Cerebellar cortex (tissue), 1 donor: ENCODE measurements around the gene NT5C1B.
A peak's percentile ranks its signal among the peaks of the same experiment; 100 is the strongest.

Experiments
- DNase-seq: peaks from one replicate; pipeline ENCODE4 v3.0.0-alpha.2; 2015; ENCODE audit warnings: low spot score

NT5C1B gene

GRCh38 chr2:18599509-18600254 is 10.3 kb upstream of the NT5C1B start:
- no peak for DNase-seq

GRCh38 chr2:18598848-18599484 is 9.6 kb upstream of the NT5C1B start:
- no peak for DNase-seq

DNA sequence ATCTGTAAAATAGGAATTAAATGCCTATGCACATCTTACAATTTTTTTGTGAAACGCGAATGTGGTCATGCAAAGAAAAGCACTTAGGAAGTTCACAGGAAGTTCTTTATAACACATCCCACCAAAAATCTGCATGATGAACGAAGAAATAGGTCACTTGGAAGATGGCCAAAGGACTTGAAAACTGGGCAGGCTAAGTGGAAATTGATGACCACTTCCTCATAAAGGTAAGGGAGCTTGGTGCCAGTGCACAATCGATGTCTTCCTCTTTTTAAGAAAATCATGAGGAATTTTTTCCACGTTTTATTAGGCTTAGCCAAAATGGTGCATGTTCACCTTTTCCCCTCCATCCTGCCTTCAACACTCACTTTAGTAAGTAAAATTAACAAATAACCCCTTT is 8.2 kb upstream of the NT5C1B start:
- DNase-seq = no peak

GRCh38 chr2:18596993-18597392 is 7.6 kb upstream of the NT5C1B start:
- DNase-seq = no peak

- no peak for DNase-seq
Observed at GRCh38 chr2:18593496-18593895, 4.1 kb upstream of the NT5C1B start.

DNA sequence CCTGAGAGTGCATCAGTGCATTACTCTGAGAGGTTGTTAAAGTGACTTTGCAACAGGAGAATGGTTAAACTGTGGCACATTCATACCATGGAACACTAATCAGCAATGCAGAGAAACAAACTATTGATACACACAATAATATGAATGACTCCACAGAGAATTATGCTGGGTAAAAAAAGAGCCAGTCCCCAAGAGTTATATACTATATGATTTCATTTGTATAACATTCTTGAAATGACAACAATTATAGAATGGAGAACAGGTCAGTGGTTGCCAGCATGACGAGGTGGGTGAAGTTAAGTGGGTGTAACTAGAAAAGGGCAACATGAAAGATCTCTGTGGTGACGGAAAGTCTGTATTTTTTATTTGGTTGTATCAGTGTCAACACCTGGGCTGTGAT is 3.0 kb upstream of the NT5C1B start:
- DNase-seq = no peak

DNA sequence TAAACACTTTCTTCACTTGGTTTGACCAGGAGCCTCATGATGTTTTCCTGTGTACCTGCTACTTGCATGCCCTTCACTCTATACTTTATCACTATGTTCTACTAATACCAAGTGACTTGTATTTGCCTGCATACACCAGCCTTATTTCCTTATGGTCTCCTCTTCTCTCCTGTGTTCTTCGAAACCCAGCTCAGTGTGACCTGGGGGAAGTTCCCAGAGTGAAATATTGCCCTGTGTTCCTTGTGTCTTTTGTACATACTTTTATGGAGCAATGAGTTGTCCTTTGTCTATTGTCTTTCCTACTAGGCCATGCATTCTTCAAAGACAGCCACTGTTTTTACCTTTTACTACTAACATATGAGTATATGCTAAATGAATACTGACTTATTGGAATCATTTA is 567 bp downstream of the NT5C1B start:
- no peak for DNase-seq

GRCh38 chr2:18588049-18588448 is 1.3 kb downstream of the NT5C1B start:
- DNase-seq = no peak

GRCh38 chr2:18585526-18585925 is 3.8 kb downstream of the NT5C1B start:
- no peak for DNase-seq

DNA sequence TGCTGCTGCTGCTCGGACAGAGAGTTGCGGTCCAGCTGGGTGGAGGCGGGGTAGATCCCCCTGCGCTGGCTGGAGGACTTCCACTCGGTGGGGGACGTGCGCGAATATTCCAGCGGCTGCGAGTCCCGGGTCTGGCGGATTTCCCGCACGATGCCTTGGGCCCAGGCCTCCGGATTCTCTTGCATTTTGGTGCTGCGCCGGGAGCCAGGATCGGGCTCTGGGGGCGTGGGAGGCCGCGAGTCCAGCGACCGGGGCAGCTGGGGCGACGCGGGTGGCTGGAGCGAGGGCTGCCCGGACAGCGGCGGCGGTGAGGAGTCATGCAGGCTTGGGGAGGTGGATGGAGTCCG is 4.8 kb downstream of the NT5C1B start:
- no peak for DNase-seq

DNA sequence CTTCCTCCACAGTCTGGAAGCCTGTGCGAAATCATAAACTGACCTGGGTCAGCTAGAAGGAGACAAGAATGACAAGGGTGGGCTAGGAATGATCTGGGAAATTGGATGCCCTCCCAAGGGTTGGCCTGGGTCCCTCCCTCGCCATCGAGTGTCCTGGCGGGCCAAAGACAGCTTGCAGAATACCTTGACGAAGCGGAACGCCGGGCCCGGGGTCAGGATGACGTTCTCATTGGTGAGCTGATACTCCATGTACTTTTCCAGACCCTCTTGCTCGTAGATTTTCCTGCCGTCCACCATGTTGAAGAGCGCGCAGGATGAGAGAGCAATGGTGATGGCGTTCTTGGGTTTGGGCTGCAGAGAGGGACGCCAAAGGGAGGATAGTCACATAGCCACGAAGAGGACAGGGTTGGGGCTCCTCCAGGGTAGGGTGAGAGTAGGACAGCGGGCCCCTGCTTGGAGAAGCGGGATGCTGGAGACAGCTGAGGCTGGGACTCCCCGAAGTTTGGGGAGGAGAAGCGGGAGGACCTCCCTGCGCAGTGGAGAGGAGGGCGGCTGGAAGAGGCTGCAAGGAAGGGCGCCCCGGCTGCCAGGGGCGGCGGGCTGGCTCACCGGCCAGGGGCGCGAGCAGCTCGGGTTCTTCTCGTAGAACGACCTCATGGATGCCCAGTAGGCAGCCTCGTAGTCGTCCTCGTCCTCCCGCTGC is 5.3 kb downstream of the NT5C1B start:
- no peak for DNase-seq

DNA sequence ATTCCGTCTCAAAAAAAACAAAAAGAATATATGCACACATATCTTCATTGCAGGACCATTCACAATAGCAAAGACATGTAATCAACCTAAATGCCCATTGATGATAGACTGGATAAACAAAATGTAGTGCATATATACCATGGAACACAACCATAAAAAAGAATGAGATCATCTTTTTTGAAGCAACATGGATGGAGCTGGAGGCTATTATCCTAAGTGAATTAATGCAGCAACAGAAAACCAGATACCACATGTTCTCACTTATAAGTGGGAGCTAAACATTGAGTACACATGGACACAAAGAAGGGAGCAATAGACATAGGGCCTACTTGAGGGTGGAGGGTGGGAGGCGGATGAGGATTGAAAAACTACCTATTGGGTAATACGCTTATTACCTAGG is 8.8 kb downstream of the NT5C1B start:
- DNase-seq = no peak

- no peak for DNase-seq
Observed at GRCh38 chr2:18578033-18578432, 11.3 kb downstream of the NT5C1B start.

DNA sequence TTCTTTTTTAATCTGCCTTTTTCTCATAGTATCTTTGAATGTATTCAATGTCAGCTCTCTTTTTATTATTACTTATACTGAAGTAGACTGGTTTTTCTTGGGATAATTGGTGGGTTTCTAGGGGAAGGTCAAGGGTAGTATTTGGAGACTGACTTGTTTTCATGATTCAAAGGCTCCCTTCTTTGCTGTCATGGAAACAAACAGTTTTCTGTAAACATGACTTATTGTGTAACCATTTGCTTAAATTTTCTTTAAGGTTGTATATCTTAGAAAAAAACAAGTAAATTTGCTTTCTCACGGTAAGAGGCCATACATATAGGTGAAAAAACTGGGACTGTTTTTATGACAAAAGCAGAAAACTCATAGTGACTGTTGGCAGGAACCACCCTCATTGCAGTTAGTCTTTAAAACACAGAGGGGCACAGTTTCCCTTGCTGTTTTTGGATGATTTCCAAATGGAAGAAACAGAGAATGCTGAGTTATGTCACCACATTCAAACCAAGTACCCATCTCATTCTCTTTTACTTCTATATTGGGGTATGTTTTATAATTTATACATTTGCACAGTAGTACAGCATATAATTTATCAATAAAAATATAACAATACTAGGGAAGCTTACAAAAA is 23.1 kb downstream of the NT5C1B start:
- DNase-seq = no peak

DNA sequence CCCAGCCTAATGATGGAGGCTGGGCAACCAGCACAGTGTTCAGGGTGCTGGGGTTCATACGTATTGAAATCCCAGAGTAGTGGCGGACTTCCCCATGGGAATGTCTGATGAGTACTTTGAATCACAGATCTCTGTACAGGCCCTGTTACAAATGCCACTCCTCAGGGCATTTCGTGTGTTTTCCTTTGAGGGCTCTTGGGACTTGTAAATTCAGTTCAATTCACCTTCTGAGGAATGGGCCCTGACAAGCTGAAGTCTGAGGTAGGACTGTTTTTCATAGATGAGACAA is 28.6 kb downstream of the NT5C1B start:
- no peak for DNase-seq

DNA sequence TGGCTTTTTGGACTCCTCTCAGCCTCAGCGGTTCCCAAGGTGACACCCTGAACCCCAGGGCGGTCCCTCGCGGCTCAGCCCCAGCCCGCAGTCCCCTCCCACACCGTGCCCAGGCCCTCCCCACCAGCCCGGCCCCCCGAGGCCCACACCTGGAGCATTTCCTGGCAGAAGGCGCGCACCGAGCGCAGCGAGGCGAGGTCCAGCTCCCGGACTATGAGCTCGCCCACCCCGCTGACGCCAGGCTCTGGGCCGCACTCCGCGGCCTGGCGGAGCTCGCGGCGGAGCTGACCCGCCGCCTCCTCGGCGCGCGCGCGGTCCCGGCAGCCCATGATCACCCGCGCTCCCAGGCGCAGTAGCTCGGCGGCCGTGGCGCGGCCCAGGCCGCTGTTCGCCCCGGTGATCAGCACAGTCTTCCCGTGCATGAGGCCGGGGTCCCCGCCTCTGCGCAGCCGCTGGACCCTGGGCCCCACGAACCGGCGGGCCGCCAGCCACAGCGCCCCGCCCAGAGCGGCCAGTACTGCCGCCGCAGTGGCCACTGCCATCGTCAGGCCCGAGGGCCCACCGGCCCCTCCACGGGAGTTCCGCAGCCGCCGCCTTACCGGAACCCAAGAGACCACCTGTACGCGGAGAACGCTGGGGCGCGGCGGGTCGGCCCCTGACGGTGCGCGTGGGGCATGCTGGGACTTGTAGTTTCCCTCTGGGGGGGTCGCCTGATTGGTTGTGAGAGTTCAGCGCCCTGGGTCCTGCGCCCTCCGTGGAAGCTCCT is 29.2 kb downstream of the NT5C1B start, which contains the start of gene RDH14:
RDH14 (minus strand) TSS at position 623 of the 766 bp plus-strand sequence; CDS start at position 542, 81 bp downstream.
- DNase-seq = peak; percentile 95

GRCh38 chr2:18559531-18560030 is 29.8 kb downstream of the NT5C1B start:
- DNase-seq = peak; percentile 46

DNA sequence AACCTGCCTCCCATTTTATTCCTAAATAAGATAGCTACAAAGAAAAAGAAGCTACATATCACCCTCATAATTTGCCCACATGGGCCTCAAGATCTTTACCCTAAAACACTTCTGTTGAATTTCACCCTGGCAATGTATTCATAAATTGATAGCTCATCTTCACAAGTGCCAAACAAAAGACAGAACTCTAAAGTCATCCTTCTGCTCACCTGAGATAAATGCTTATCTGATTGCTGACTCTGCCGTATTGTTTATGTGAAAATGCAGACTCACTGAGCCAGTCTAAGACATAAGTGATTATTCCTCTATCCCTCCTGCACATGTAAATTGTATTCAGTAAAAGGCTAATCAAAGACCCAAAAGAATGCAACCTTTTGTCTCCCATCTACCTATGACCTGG is 30.9 kb downstream of the NT5C1B start:
- no peak for DNase-seq

GRCh38 chr2:18557121-18557520 is 32.2 kb downstream of the NT5C1B start:
- no peak for DNase-seq

- DNase-seq = no peak
Observed at GRCh38 chr2:18552351-18553077, 36.9 kb downstream of the NT5C1B start.

GRCh38 chr2:18551623-18552022 is 37.7 kb downstream of the NT5C1B start:
- DNase-seq = no peak
